HG02610 (cell line): ENCODE results near the gene CEACAM16.

Experiments used
- ATAC-seq: cut with Tn5 transposase; IDR thresholded peaks from one replicate; pipeline ENCODE4 v1.9.1; 2021; ENCODE audit warnings: mild to moderate bottlenecking, moderate library complexity; ENCODE audit not compliant: unreplicated experiment

Gene CEACAM16

GRCh38 chr19:44757735-44758505 lies 59.0 kb downstream of the CEACAM16 start:
- ATAC-seq = no peak

GRCh38 chr19:44758596-44758995 lies 59.6 kb downstream of the CEACAM16 start:
- no peak for ATAC-seq

- ATAC-seq = no peak
Observed at GRCh38 chr19:44759083-44759804, 60.3 kb downstream of the CEACAM16 start.
